NCI-H748 (cell line): Measurements from ENCODE around the gene CCNY.

Experiments
- DNase-seq: peaks from one replicate; lab custom pipeline; 2025; ENCODE audit not compliant: unreplicated experiment; lab: John Stamatoyannopoulos, UW

CCNY gene

GRCh38 chr10:35331894-35332640 lies 4.2 kb upstream of the CCNY start:
- no peak for DNase-seq

GRCh38 chr10:35334297-35334696 lies 2.0 kb upstream of the CCNY start:
- DNase-seq, result no peak

- DNase-seq, result peak; percentile 25
Measured at GRCh38 chr10:35335133-35336083, 901 bp upstream of the CCNY start.

GRCh38 chr10:35336921-35337823 lies 863 bp downstream of the CCNY start:
- peak; percentile 54 for DNase-seq

- DNase-seq, result no peak
Measured at GRCh38 chr10:35339942-35340341, 3.6 kb downstream of the CCNY start.

- no peak for DNase-seq
Measured at GRCh38 chr10:35340975-35341374, 4.7 kb downstream of the CCNY start.

GRCh38 chr10:35341521-35341920 lies 5.2 kb downstream of the CCNY start:
- no peak for DNase-seq

- no peak for DNase-seq
Measured at GRCh38 chr10:35342183-35342753, 6.0 kb downstream of the CCNY start.

- no peak for DNase-seq
Measured at GRCh38 chr10:35343739-35344138, 7.4 kb downstream of the CCNY start.

- DNase-seq, result no peak
Measured at GRCh38 chr10:35345383-35345742, 9.1 kb downstream of the CCNY start.

- no peak for DNase-seq
Measured at GRCh38 chr10:35346248-35346647, 9.9 kb downstream of the CCNY start.

GRCh38 chr10:35347121-35347562 lies 10.8 kb downstream of the CCNY start:
- no peak for DNase-seq

- DNase-seq, result no peak
Measured at GRCh38 chr10:35347899-35348608, 11.7 kb downstream of the CCNY start.

GRCh38 chr10:35348609-35349388 lies 12.5 kb downstream of the CCNY start:
- no peak for DNase-seq

- DNase-seq, result no peak
Measured at GRCh38 chr10:35349389-35349915, 13.1 kb downstream of the CCNY start.

GRCh38 chr10:35351021-35351420 lies 14.7 kb downstream of the CCNY start:
- no peak for DNase-seq

GRCh38 chr10:35352097-35352496 lies 15.8 kb downstream of the CCNY start:
- DNase-seq, result no peak

GRCh38 chr10:35352512-35352911 lies 16.2 kb downstream of the CCNY start:
- DNase-seq, result no peak

GRCh38 chr10:35353395-35353794 lies 17.1 kb downstream of the CCNY start:
- no peak for DNase-seq
